Breast epithelium (tissue), 3 donors: ENCODE measurements around the gene CCDC82.

ENCODE experiments used
- POLR2AphosphoS5 ChIP-seq, 3 donors: sonication (generic); formaldehyde crosslinking; IDR thresholded peaks; one replicate each; pipeline ENCODE4 v1.6.1; 2017; ENCODE audit warnings: antibody characterized with exemption in 3 of 3
- TF ChIP-seq, protein P1 (sequence below), 3 donors: fragments of 450-650 bp; IDR thresholded peaks; one replicate each; pipeline ENCODE4 v1.5.1; 2016 to 2017; ENCODE audit warnings: antibody characterized with exemption in 3 of 3, mild to moderate bottlenecking in 3 of 3, moderate library complexity in 3 of 3

DNA sequence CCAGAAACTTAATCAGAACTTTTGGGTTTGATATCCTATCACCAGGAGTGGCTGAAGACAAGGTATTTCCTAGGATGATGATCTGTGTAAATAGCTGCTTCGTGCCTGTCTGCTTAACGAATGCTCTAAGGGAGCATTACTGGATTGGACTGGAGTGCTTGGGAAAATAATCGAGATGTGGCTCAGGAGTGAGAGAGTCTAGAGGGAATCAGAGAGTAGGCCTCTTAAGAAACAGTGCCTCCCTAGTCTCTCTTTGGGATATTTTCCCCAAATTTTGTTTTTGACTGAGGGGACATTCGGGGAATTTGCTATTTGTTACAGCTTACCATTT is 49.2 kb downstream of the CCDC82 start:
- no peak for TF ChIP-seq POLR2AphosphoS5 (IDR thresholded peaks at IDR 0.05)
- TF ChIP-seq, protein P1, sequence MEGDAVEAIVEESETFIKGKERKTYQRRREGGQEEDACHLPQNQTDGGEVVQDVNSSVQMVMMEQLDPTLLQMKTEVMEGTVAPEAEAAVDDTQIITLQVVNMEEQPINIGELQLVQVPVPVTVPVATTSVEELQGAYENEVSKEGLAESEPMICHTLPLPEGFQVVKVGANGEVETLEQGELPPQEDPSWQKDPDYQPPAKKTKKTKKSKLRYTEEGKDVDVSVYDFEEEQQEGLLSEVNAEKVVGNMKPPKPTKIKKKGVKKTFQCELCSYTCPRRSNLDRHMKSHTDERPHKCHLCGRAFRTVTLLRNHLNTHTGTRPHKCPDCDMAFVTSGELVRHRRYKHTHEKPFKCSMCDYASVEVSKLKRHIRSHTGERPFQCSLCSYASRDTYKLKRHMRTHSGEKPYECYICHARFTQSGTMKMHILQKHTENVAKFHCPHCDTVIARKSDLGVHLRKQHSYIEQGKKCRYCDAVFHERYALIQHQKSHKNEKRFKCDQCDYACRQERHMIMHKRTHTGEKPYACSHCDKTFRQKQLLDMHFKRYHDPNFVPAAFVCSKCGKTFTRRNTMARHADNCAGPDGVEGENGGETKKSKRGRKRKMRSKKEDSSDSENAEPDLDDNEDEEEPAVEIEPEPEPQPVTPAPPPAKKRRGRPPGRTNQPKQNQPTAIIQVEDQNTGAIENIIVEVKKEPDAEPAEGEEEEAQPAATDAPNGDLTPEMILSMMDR (IDR thresholded peaks at IDR 0.05): no peak
